Activated CD8-positive, alpha-beta memory T cell treated with anti-CD3 and anti-CD28 coated beads for 4 hours (primary cell): Measurements from ENCODE around the gene IRF2BPL.

Source experiments
- DNase-seq, 2 donors: peaks; one replicate each; pipeline ENCODE4 v3.0.0-alpha.2; 2020; ENCODE audit warnings: low read depth in 2 of 2

IRF2BPL gene

DNA sequence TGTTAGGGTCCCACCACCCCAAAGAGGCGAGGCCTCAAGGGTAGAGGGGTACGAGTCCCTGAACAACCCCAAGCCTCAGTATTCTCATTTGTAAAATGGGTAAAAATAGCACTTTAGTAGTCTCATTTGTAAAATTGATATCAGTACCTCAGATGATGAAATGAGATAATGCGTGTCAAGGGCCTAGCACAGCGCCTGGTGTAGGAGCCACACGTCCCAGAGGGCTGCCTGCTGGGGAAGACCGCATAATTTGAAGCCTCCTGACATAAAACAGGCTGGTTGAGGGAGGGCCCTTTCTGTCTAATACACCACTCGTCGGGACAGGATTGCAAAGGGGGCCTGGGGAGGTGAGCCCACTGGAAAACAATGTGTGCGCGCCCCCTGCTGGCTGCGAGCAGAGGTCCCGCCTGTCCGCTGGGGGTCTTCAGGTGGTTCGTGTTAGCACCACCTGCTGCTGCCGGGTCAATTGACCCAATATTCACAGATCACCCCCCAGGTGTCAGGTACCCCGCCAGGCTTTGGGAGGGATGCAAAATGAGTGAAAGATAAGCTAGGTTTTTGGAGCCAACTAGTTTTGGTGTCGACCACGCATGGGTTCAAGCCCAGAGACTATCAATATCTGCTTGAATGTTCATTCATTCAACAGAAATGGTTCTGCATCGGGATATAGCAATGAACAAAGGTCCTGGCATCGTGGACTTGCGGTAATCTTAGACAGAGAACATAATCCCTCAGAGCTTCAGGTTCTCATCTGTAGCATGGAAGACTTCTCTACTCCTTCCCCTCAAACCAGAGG lies 24.7 kb upstream of the IRF2BPL start:
- DNase-seq, result peak; percentile 68 to 71

DNA sequence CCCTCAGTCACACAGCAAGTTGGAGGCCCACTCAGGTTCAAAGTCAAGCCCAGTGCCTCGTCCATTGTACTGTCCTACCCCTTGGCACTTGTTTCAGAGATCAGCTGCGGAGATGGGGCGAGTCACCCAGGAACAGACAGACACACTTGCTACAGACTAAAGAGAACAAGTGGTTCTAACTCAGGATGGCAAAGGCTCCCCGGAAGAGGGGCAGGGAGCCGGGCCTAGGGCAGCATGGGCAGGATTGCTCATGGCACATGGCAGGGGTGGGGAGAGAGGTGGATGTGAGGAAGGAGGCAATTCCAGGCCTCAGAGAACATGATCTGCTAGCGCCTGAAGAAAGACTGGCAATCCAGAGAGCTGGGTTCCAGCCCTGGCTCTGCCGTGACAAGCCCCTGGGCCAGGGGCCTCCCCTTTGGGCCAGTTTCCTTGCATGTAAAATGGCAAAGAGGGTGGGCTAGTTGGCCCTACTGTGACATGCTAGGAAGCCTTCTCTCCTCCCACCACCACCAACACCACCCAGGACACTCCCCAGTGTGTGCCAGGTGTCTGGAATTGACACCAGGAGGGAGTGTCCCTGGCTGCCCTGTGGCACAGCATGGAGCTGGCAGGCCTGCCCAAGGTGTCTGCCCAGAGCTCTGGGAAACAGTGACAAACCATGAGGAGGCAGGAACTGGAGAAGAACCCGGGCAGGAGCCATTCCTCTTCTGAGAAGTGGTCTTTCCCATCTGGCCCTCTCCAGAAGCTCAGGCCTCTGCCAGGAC lies 24.0 kb upstream of the IRF2BPL start:
- DNase-seq, result no peak

DNA sequence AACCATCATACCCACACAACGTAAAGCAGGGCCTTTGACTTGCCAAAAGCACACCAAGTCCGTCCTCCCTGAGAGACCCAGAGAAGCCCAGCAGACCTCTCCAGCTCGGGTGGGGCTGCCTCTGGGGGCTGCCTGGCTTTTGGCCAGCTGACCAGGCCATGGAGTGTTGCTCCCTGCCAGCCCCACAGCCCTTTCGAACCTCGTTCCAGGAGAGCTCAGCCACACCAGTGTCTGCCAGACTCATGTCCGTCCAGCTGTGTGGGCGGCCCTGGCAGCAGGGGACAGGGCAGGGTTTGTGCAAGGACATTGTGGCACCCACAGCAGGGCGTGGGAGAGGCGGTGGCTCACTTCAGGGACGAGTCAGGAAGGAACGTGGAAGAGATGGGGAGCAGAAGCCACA lies 22.6 kb upstream of the IRF2BPL start:
- DNase-seq, result no peak

DNA sequence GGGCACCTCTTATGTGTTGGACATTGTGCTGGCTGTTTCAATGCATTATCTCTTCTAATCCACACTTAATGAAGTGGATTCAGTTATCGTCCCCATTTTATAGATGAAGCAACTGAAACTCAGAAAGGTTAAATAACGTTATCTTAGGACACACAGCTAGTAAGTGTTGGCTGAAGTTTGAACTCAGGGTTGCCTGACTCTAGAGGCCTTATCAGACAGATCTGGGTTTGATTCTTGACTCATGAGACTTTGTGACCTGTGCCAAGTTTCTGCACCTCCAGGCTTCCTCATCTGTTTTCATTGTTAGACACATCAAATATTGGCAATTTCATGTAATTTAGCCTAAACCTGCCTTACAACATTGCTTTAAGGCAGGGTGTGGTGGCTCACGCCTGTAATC lies 18.2 kb upstream of the IRF2BPL start:
- no peak for DNase-seq

DNA sequence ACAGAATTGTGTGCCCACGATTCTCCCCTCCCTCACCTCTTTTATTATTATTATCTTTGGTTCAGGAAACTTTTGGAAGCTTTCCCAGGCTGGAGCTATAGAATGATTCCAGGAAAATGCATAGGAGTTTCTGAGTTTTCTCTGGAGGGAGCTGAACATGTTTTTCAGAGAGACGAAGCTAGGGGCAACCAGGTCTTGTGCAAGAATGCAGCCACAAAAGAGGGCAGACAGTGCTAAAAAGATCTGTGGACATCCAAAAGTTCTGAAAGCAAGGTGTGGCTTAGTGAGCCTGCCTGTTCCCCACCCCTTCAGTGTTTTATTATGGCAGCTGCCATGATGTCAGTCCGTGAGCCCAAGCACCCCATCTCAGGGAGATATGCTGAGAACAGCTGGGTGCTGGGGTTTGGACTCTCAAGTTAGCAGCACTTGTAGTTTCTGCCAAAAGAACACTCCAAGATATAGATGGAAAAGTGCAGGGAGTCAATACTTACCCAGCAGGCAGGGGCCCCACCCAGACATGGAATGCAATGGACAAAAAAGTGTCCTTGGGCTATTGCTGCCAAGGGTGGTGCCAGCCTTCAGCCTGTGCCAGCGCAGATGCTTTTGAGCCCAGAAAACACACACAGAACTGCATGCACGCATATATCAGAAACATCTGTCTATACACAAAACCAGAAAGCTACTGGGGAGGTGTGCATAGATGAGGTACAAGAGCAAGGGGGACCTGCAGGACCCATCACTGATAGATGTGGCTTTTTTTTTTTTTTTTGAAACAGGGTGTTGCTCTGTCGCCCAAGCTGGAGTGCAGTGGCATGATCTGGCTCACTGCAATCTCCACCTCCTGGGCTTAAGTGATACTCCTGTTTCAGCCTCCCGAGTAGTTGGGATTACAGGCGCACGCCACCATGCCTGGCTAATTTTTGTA lies 17.0 kb upstream of the IRF2BPL start:
- DNase-seq, result no peak

DNA sequence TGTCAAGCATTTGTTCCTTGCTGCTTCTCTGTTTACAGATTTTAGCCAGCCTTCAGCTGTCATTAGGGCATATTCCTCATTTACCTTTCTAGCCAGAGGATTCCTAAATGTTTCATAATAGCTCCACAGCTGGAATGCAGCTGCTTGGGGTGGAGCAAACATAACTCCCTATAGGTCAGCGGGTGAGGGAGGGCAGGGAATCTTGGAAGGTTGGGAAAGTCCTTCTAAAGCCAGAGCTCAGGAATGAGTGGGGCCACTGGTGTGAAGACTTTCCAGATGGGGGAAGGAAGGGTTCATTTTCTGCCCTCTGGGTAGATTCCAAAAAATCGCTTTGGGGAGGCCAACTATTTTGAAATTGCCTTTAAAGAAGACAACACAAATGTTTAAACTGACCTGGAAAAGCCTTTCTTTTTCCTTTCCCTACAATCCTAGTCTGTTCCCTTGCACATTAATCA lies 16.3 kb upstream of the IRF2BPL start:
- DNase-seq, result no peak

DNA sequence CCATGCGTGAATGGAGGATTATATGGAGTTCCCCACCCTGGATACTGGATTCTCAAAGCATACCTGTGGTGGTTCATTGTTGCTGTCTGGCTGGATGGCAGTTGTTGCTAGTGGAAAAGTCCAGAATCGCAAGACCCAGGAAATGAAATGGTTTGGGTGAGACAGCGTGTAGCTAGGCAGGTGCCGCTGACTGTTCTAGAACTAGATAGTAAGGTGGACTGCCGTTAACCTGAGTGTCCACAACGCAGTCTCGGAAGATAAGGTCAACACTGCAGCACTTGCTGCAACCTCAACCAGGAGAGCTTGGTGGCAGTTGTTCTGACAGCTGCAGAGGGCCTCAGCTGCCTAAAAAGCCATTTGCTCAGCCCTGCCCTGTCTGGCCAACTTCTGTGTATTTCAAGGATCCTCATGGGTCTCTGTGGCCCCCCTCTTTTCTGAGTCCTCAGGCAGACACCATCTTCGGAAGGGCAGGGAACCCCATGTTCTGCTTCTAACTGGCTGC lies 15.5 kb upstream of the IRF2BPL start:
- no peak for DNase-seq

DNA sequence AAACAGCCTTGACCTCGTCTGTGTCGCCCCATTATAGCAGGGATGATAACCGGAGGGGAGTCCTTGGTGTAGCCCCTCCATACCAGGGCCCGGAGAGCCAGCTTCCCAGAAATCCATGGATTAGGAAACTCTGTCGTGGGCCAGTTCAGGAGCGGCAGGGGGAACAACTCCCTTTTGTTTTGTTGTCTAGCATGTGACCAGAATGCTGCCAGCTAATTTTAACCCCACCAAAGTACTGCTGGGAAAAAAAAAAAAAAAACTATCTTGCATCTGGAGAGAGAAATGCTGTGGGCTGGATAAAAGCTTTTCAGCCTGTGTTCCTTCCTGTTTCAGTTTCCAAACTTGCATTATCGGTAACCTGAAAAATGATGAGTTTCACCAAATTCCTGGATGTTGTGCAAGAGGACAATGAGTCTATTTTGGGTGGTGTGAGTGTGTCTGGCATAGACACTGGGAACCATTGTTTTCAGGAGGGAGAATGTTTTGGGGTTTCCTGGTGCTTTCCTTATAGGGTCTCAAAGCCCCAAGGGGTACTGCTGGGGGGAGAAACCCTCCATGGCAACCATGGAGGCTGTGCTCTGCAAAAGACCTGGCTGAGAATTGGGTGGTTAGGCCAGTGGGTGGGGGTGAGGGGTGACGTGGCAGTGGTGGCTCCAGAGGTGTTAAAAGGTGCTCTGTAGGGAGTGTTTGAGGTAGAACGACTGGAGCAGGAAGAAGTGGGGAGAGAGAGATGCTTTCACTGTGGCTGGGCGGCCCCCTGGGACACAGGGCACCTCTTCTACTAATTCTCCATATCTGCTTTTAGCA lies 14.9 kb upstream of the IRF2BPL start:
- no peak for DNase-seq

DNA sequence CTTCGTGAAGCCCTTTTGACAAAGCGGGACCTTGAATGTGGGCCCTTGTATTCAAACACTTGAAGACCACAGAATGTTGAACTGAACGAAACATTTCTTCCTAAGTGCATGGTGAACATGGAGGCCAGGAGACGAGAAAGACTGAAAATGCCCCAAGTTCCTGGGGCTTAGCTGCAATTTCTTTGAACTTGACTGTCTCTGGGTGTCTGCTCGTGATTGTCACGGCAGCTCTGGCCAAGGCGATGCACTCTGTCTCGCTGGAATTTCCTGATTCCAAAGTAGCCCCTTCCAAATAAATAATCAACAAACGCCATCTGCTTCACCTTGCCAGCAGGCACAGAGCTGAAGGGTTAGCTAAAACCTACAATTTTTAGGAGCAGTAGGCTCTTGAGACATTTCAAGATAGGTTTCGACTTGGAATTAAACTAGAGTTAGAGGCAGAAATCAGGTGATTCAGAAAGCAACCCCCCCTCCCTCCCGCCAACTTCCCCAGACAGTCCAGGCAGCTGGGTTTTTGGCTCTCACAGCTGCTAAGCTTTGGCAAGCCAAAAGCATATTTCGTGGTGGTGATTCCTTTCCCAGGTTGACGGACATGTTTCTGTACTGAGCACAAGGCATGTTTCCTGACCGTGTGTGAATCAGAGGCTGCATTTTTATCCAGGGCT lies 13.5 kb upstream of the IRF2BPL start:
- DNase-seq, result no peak

DNA sequence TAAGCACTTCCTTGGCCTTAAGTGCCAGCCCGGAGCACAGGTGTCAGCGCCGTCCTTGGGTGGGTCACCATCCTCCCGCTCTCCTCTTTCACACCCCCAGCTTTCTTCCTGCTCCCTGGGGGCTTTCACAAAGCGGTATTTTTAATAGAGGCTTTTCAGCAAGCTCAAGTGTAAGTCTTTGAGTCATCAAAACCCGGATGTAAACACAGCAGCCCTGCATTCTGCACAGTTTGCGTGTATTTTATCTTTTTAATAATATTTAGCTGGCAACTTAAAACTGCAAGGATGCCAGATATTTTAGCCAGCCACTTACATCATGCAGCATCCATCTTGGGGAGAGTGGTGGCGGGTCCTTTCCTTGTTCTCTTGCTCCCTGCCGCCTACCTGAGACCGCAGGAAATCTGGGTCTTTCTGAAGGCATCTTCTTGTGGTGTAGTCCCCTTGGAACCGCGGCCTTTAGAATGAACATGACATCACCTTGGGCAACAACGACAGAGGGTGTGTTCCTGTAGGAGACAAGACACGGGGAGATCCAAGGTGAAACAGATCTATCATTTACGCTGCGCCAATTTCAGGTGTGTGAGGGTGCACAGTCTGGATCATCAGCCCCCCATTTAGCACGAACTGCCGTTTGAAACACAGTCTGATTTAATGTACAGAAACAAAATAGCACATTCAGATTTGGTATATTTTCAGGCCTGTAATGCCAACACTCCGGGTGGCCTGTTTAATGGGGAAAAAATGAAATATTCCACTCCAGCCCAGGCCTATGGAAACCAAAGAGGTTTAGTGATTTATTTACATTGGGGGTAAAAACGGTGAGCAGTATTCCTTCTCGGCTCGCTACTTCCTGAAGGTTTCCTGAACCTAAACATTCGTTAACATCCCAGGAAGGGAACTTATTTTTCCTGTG lies 12.5 kb upstream of the IRF2BPL start:
- DNase-seq, result no peak

DNA sequence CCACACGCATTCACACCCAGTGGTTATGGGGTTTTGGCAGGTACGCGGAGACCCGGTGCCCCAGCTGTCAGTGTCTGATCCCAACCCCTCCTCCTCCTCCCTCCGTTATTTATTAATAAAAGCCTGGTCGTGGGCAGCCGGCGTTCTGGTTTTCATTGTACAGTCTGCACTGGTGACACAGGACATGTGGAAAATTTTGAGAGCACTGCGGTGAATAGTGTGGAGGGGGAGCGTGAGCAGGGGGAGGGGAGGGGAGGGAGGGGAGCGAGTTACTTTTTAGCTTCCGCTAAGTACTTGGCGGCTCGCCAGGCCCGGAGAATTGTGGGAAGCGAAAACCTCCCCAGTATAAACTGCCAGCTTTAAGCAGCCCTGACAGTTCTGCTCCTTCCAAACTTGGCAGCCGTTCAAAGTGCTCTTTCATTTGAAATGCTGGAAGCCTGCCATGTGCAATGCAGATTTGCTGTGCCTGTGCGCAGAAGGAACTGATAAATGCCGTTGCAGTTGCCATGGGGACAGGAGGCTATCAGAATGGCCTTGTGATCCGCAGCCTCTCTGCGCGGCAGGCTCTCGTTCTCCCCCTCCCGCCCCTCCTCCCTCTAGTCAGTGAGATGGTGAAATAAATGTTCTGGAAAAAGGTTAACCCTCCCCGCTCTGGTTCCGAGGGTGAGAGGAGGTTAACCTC lies 11.7 kb upstream of the IRF2BPL start:
- DNase-seq, result peak; percentile 91 to 92

DNA sequence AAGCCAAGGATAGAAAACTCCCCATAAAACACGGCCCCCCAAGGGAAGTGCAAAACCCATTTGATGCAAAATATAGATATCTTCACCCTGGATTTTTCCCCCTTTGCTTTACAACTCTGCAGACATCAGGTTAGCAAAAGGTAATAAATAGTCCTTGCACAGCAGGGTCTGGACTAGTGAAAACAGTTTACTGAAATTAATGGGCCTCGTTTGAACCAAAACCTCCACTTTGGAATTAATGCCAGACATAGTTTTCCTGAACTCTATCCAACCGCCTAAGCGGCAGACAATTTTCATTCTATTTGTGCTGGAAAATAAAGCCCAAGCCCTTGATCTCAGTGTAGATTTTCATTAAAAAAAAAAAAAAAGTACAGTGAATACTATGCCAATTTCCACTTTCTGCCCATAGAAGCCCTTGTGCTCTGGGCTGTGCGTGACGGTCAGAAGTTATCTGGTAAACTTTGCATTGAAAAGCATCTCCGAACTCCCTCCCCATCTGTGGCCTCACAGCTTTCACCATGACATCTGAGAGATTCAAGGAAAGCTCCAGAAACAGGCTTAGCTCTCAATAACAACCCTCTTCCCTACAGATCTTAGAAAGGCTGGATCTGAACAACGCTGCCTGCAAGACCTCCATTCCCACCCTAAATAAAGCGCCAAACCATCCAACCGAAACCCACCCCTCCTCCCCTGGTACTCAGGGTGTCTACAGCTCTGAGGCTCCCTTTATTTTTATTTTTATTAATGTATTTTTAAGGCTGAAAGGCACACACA lies 11.0 kb upstream of the IRF2BPL start:
- no peak for DNase-seq

DNA sequence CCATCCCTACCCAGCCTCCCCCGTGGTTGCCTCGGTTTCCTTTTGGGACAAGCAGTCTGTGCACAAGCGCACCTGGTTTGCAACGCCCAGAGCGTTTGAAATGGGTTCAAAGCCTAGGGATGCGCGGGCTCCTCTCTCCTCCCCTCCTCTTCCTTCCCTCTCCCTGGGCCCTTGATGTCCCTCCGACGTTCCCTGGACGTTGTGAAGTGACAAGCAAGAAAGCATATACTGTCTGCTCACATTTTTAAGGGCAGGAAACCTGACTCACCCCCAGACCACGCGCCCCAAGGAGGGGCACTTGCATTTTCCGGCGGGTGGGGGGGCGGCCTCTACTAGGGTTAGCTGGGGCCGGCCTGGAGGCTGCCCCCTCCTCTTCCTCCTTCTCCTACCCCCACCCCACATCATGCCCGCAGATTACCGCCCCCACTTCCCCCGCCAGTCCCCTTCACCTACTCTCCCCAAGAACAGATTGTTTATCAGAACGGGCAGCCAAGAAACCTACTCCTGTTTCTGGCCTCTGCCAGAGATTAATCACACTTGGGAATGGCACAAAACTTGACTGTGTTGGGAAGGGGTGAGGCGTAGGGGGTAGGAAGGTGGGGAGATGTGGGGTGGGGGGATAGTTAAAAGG lies 9.5 kb upstream of the IRF2BPL start:
- DNase-seq, result peak; percentile 50 to 53

DNA sequence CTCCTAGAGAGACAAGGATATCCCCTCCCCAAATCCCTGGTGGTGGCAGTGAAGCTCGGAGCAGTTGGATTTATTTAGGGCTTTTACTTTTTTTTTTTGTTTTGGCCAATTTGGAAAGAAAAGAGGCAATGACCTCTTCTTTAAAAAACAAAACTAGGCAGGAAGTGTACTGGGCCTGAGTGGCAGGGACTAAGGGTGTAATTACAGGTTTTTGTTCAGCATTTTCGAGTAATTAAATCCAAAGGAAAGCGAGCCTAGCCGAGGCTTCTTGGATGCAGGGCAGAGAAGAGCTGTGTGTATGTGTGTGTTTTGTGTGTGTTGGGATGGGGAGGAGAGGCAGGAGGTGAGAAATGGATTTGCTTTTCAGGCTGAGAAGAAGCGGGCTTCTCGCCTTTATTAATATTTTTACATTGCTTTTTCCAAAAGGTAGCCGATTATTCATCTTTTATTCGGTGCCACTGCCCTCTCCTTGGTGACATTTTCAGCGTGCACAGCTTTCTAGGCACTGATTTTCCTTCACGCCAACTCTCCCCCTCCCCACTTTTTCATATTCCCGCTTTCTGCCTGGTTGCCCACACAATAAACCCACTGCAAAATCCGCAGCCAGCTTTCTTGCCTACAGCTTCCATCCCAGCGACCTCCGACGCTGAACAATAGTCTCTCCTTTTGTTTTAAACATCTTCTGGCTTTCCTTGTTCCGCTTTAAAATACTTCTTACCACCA lies 8.9 kb upstream of the IRF2BPL start:
- DNase-seq, result no peak

DNA sequence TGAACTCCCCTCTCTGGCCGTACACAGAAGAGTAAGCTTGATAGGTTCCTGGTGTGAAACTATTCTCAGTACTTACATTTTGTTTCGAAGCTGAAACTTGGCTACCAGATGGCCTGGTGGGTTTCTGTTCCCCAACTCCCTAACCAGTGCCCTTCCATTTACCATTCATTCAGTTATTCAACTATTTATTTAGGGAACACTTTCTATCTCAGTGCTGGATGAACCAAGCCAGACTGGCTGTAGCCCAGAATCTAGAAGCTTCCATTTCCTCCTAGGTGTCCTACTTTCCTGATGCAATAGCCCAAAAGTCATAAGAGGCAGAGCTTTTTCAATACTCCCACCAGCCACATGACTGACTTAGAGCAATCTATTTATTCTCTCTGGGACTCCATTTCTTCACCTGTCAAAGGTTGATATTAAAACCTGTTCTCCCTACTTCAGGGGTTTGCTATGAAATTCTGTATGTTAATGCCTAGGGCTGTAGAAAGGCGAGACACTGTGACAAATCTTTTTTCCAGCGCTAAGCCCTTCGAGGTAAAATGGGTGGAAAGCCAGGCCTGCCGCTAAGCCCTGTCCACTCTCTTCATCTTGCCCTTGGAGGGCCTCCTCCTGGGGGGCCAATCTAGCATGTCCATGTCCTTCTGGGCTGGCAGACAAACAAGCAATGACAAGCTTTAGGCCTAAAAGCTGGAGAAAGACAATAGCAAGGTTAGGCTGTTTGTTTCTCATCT lies 8.1 kb upstream of the IRF2BPL start:
- no peak for DNase-seq

DNA sequence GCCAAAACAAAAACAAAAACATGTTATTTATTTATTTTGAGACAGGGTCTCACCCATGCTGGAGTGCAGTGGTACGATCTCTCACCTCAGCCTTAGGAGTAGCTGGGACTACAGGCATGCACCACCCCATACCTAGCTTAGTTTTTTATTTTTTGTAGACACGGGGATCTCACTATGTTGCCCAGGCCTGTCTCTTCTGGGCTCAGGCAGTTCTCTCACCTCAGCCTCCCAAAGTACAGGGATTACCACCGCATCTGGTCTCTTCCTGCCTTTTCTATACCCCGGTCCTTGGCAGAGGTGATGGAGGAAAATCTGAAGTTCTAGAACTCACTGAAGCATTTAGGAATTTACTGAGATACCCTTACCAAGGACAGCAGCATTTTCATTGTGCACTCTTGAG lies 6.8 kb upstream of the IRF2BPL start:
- no peak for DNase-seq
